Measurements from ENCODE around the gene E2F6. TPM values are rescaled to one million over a fixed set of nuclear protein-coding genes. Genes with fewer than 3 reads are reported as not detected.
A peak's percentile ranks its signal among the peaks of the same experiment; 100 is the strongest.

Gene E2F6
- total RNA-seq, 4 donors from 2014 or later: 6.3 to 10.2 (median 6.8) TPM

DNA sequence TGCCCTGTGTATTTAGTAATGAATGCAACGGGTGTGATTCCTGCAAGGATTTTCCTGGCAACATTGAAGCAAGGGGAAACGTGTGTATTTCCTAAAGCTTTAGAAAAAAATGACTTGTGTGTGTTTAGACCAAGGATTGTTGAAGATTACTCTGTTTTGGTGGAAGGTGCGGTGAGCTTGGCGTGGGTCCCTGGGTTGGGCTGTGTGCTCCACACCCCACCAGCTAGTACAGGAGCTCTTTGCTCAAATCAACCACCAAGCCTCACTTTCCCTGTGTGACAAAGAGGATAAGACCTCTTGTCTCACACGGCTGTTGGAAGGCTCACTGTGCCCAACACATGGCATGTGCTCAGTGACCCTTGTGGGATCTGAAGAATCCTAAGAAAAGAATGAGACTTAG lies 46.5 kb upstream of the E2F6 start:
- TF ChIP-seq, protein P1, sequence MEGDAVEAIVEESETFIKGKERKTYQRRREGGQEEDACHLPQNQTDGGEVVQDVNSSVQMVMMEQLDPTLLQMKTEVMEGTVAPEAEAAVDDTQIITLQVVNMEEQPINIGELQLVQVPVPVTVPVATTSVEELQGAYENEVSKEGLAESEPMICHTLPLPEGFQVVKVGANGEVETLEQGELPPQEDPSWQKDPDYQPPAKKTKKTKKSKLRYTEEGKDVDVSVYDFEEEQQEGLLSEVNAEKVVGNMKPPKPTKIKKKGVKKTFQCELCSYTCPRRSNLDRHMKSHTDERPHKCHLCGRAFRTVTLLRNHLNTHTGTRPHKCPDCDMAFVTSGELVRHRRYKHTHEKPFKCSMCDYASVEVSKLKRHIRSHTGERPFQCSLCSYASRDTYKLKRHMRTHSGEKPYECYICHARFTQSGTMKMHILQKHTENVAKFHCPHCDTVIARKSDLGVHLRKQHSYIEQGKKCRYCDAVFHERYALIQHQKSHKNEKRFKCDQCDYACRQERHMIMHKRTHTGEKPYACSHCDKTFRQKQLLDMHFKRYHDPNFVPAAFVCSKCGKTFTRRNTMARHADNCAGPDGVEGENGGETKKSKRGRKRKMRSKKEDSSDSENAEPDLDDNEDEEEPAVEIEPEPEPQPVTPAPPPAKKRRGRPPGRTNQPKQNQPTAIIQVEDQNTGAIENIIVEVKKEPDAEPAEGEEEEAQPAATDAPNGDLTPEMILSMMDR (IDR thresholded peaks at IDR 0.05): no peak
- no peak for TF ChIP-seq POLR2A (IDR thresholded peaks at IDR 0.05)
- no peak overlapping the region for H3K27ac ChIP-seq
- H3K4me3 ChIP-seq: no peak overlapping the region
- H3K4me1 ChIP-seq: no peaks in the 10 kb centered on the region
- no peaks in the 10 kb centered on the region for H3K9me3 ChIP-seq
- H3K36me3 ChIP-seq: no peaks in the 10 kb centered on the region
- no peak for DNase-seq
- no peaks in the 10 kb centered on the region for H3K27me3 ChIP-seq

DNA sequence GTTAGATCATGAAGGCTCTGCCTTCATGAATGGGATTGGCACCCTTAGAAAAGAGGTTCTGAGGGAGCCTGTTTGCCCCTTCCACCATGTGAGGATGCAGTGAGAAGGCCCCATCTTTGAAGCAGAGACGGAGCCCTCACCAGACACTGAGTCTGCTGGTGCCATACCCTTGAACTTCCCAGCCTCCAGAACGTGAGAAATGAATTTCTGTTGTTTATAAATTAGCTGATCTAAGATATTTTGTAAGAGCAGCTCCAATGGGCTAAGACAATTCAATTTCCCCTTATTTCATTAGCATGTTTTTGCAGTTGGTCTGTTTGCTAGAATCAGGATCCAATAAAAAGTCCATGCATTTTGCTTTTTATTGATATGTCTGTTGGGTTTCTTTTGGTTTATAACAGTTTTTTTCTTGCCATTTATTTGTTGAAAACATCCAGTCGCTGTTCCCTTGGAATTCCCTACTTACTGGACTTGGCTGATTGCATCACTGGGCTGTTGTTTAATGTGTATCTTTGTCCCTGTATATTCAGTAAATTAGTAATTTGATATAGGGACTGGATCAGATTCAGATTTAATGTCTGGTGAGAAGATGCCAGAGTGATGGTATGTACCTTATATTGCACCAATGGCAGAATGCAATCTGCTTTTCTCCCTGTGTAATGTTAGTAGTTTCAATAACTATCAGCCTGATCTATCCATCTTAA lies 43.8 kb upstream of the E2F6 start:
- Histone ChIP-seq H3K27me3 (no peaks in the 10 kb centered on the region), H3K27ac (no peak overlapping the region), H3K4me1 (no peaks in the 10 kb centered on the region), H3K9me3 (no peaks in the 10 kb centered on the region), H3K4me3 (no peak overlapping the region), H3K36me3 (no peaks in the 10 kb centered on the region)
- TF ChIP-seq, protein P1 (IDR thresholded peaks at IDR 0.05): no peak
- TF ChIP-seq POLR2A (IDR thresholded peaks at IDR 0.05): no peak
- no peak for DNase-seq

DNA sequence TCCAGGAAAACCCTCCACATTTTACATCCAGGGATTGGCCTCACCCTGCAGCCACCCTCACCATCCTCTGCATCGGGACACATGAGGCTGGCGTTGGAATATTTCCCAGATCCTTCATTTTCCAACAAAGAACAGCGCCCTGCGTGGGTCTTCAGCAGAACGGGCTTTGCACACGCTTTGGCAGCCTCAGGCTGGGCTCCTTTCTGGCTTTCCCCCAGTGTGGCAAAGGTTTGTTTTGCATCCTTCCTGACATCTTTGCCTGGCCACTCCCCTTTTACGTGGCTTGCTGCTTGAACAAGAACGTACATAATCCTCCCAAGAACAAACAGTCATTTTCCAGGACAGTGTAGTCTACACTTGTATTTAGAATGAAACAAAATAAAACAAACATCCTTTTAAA lies 42.3 kb upstream of the E2F6 start:
- peak overlapping the region in 1 of 4 donors; percentile 29 for H3K27ac ChIP-seq

DNA sequence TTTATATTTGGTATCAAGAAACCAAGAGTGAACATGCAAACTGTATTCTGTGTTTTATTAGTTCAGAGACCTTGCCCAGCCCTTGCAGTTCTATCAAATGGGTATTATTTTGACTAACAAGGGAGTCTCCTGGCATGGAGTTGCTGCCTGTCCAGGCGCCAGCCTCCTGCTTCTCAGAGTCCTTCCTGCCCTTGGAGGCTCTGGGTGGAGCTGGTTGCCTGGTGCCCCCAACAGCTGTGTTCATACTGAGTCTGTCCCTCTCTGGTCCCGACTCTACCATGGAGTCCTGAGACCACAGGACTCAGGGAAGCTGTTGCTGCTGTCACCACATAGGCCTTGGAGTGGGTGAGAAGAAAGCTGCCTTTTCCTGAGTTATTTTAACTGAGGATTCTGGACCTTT lies 41.6 kb upstream of the E2F6 start:
- DNase-seq: no peak
- H3K4me1 ChIP-seq: no peaks in the 10 kb centered on the region
- H3K27me3 ChIP-seq: no peaks in the 10 kb centered on the region
- no peaks in the 10 kb centered on the region for H3K36me3 ChIP-seq
- H3K9me3 ChIP-seq: no peaks in the 10 kb centered on the region
- no peak for TF ChIP-seq POLR2A (IDR thresholded peaks at IDR 0.05)
- TF ChIP-seq, protein P1 (IDR thresholded peaks at IDR 0.05): no peak
- no peak overlapping the region for H3K4me3 ChIP-seq
- peak overlapping the region in 1 of 4 donors; percentile 21 for H3K27ac ChIP-seq

More for the DNA sequence above, 42.3 kb upstream of the E2F6 start:
- Histone ChIP-seq H3K27me3 (no peaks in the 10 kb centered on the region), H3K4me1 (no peaks in the 10 kb centered on the region), H3K36me3 (no peaks in the 10 kb centered on the region), H3K4me3 (no peak overlapping the region), H3K9me3 (no peaks in the 10 kb centered on the region)
- DNase-seq: no peak
- TF ChIP-seq, protein P1 (IDR thresholded peaks at IDR 0.05): no peak
- TF ChIP-seq POLR2A (IDR thresholded peaks at IDR 0.05): no peak

DNA sequence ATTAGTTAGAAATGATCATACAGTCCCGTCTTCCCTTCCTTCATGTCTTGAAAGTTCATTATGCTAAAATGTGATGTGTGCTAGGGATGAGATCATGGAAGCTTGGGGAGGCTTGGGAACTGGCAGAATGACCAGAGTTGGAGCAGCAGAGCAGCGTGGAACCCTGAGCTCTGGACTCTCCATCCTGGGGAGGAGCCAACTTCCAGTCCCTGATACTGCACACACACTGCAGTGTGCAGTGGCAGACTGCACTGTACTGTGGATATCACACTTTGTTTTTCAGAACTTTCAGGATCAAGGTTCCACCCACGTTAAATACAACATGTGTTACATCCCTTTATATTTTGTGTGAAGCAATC lies 40.6 kb upstream of the E2F6 start:
- no peak overlapping the region for H3K4me3 ChIP-seq
- no peaks in the 10 kb centered on the region for H3K36me3 ChIP-seq
- H3K9me3 ChIP-seq: no peaks in the 10 kb centered on the region
- no peak for TF ChIP-seq POLR2A (IDR thresholded peaks at IDR 0.05)
- TF ChIP-seq, protein P1 (IDR thresholded peaks at IDR 0.05): no peak
- DNase-seq: no peak
- H3K27me3 ChIP-seq: no peaks in the 10 kb centered on the region
- H3K27ac ChIP-seq: no peak overlapping the region
- no peaks in the 10 kb centered on the region for H3K4me1 ChIP-seq
